GM12878 (cell line): ENCODE measurements around the gene METTL8. TPM values are rescaled to one million over a fixed set of nuclear protein-coding genes. Genes with fewer than 3 reads are reported as not detected.

ENCODE experiments used
- ATAC-seq: fragments of 200-7000 bp; cut with Tn5 transposase; 3 replicates; pipeline ENCODE4 v1.9.1; 2020; ENCODE audit warnings: mild to moderate bottlenecking, moderate library complexity
- BruUV-seq: library from RNA; stranded (reverse); fragments of 400-500 nt; replicated peaks from 2 replicates; lab custom pipeline; 2021; lab: Mats Ljungman, UMichigan
- CTCF ChIA-PET: fragments of 300-600 bp; sonication (Branson Sonifier 250); formaldehyde crosslinking; extraction: SDS; loops from one replicate; lab custom pipeline; 2021; ENCODE audit warnings: inconsistent platforms; lab: Yijun Ruan, JAX
- POLR2A ChIA-PET: fragments of 350-600 bp; formaldehyde crosslinking; extraction: SDS; loops from one replicate; lab custom pipeline; 2021; ENCODE audit warnings: inconsistent platforms; lab: Charles Lee
- RAD21 ChIA-PET: fragments of 300-600 bp; sonication (Branson Sonifier 250); formaldehyde crosslinking; loops from one replicate; lab custom pipeline; 2023; ENCODE audit warnings: antibody characterized with exemption; ENCODE audit not compliant: unreplicated experiment; lab: Charles Lee
- SMC1A ChIA-PET: fragments of 300-600 bp; sonication (Branson Sonifier 250); formaldehyde crosslinking; loops from one replicate; lab custom pipeline; 2023; ENCODE audit not compliant: unreplicated experiment, uncharacterized antibody; lab: Charles Lee
- DNase-seq: peaks from one replicate; pipeline ENCODE4 v3.0.0-alpha.2; 2011; ENCODE audit warnings: low read depth, low spot score
- FAIRE-seq: peaks from 3 replicates; lab custom pipeline; 2011; peaks lifted over from hg19 to GRCh38; lab: Jason Lieb, UNC
- H2AFZ ChIP-seq: 2 replicates; pipeline ENCODE4 v1.6.0; 2011; ENCODE audit warnings: low read depth, low read length, control low read depth; ENCODE audit not compliant: control insufficient read depth
- H3K27ac ChIP-seq: 2 replicates; pipeline ENCODE4 v1.5.1; 2011; ENCODE audit warnings: control low read depth; ENCODE audit not compliant: control insufficient read depth, insufficient read depth
- H3K27me3 ChIP-seq, 2 experiments: replicated peaks in 1 of 2; 2 replicates each; pipeline versions ENCODE4 v1.6.0 to v1.6.1; 2011; ENCODE audit warnings: low read length in 1 of 2; ENCODE audit not compliant: control insufficient read depth in 2 of 2, insufficient read depth in 2 of 2
- H3K36me3 ChIP-seq, 2 experiments: 2 replicates each; pipeline ENCODE4 v1.5.1; 2011; ENCODE audit warnings: low read length in 1 of 2; ENCODE audit not compliant: control insufficient read depth in 2 of 2, insufficient read depth in 2 of 2
- H3K4me1 ChIP-seq: 2 replicates; pipeline ENCODE4 v1.6.1; 2011; ENCODE audit warnings: mild to moderate bottlenecking, low read length, moderate library complexity, mixed read lengths; ENCODE audit not compliant: control insufficient read depth, insufficient read depth
- H3K4me2 ChIP-seq: 2 replicates; pipeline ENCODE4 v1.6.0; 2011; ENCODE audit warnings: control low read depth; ENCODE audit not compliant: control insufficient read depth, insufficient read depth
- H3K4me3 ChIP-seq: fragments of 200-600 bp; sonication (generic); 2 replicates; pipeline ENCODE4 v1.5.1; 2016
- H3K79me2 ChIP-seq: 2 replicates; pipeline ENCODE4 v1.6.0; 2011; ENCODE audit warnings: low read length; ENCODE audit not compliant: control insufficient read depth, insufficient read depth
- H3K9ac ChIP-seq: 2 replicates; pipeline ENCODE4 v1.8.0; 2011; ENCODE audit warnings: low read length, control low read depth, mixed read lengths; ENCODE audit not compliant: control insufficient read depth, insufficient read depth
- H3K9me3 ChIP-seq: replicated peaks from 3 replicates; pipeline ENCODE4 v1.5.1; 2011; ENCODE audit warnings: mild to moderate bottlenecking, low read length; ENCODE audit not compliant: control insufficient read depth, insufficient read depth
- H4K20me1 ChIP-seq: 2 replicates; pipeline ENCODE4 v1.6.0; 2011; ENCODE audit not compliant: control insufficient read depth, insufficient read depth
- CBX3 ChIP-seq: fragments of 200-600 bp; sonication (generic); IDR thresholded peaks from 2 replicates; pipeline ENCODE4 v1.6.1; 2016; ENCODE audit warnings: low read depth, borderline replicate concordance
- CBX5 ChIP-seq: sonication (generic); IDR thresholded peaks from 2 replicates; pipeline ENCODE4 v1.6.1; 2016; ENCODE audit warnings: low read depth, moderate library complexity, mild to moderate bottlenecking, inconsistent platforms
- CREM ChIP-seq: IDR thresholded peaks from 2 replicates; pipeline ENCODE4 v1.6.1; 2014; ENCODE audit warnings: antibody characterized with exemption, low read depth
- EP300 ChIP-seq, 2 experiments: fragments of 150-350 bp in 1 of 2; IDR thresholded peaks; 2 replicates each; pipeline ENCODE4 v1.6.1; 2011 to 2012; ENCODE audit warnings: low read depth in 2 of 2, low read length in 2 of 2, borderline replicate concordance in 1 of 2, improper control_type of control experiment in 1 of 2, inconsistent platforms in 1 of 2; ENCODE audit not compliant: control insufficient read depth in 1 of 2
- ESRRA ChIP-seq: IDR thresholded peaks from 2 replicates; pipeline ENCODE4 v1.6.1; 2012; ENCODE audit warnings: mild to moderate bottlenecking, low read length, improper control_type of control experiment
- NKRF ChIP-seq: fragments of 450-650 bp; conservative IDR thresholded peaks from 2 replicates; pipeline ENCODE4 v1.6.1; 2017; ENCODE audit warnings: mild to moderate bottlenecking, moderate library complexity
- ZBTB11 ChIP-seq: fragments of 450-650 bp; formaldehyde crosslinking; IDR thresholded peaks from 2 replicates; pipeline ENCODE4 v1.5.0; 2022; ENCODE audit warnings: mild to moderate bottlenecking, missing genetic modification characterization
- ZBTB33 ChIP-seq: fragments of 450-650 bp; IDR thresholded peaks from 2 replicates; pipeline ENCODE4 v1.6.1; 2017; ENCODE audit warnings: mild to moderate bottlenecking
- WGBS: methylation state at CpG from one replicate; pipeline ENCODE4 v1.1.6; 2016; ENCODE audit warnings: low lambda C conversion rate; ENCODE audit not compliant: insufficient replicate concordance, insufficient coverage; ENCODE audit errors: missing lambda C conversion rate; 5-methylcytosine and 5-hydroxymethylcytosine counted together
- in situ Hi-C: fragments of 300-500 bp; cut with MboI; formaldehyde crosslinking; loops from 9 replicates; pipeline ENCODE4 v1.14.3; 2018; ENCODE audit warnings: mixed read lengths
- intact Hi-C: fragments of 100-400 bp; cut with micrococcal nuclease; formaldehyde crosslinking; loops from one replicate; pipeline ENCODE4 v1.14.2; 2022; ENCODE audit not compliant: unreplicated experiment
- polyA plus RNA-seq, 11 experiments: library from polyadenylated mRNA; depleted of rRNA in 4 of 11; unstranded in 6 of 11; stranded (reverse) in 5 of 11; fragments of >200 nt; fragmentation: Nextera tagmentation in 4 of 11; fragmentation: Illumina TruSeq in 1 of 11; extraction: Ambion mirVana in 4 of 11; extraction: Trizol in 1 of 11; gene quantifications; 1 replicate in 1 of 11; 2 replicates in 10 of 11; pipeline versions ENCODE4 v1.2.1 to v1.2.3, GENCODE V29; 2011 to 2016; ENCODE audit warnings: inconsistent platforms in 2 of 11, missing spikeins in 2 of 11, low read depth in 1 of 11
- total RNA-seq, 4 experiments: library from RNA; depleted of rRNA in 3 of 4; stranded (reverse); fragments of >200 nt in 3 of 4; fragmentation: Illumina TruSeq in 1 of 4; extraction: Trizol in 1 of 4; gene quantifications; 2 replicates each; pipeline versions ENCODE4 v1.2.1 to v1.2.3, GENCODE V29; 2013 to 2021
- TF ChIP-seq, protein P1 (sequence below): fragments of 450-650 bp; IDR thresholded peaks from 2 replicates; pipeline ENCODE4 v1.6.1; 2016; ENCODE audit warnings: mild to moderate bottlenecking

The METTL8 gene
- total and polyA plus RNA-seq, 10 of the 15 experiments (the other 5 are each of a cell fraction or from before 2014, with no cell fraction given), result 30.8 to 96.3 (median 51.5) TPM

GRCh38 chr2:171406044-171406443, 27.7 kb downstream of the METTL8 start:
- RAD21 ChIA-PET, result interaction anchor here (0.9 to 7.0 kb wide), 8 partner anchors 11 to 82 kb away, joined by 3 to 208 read pairs (median 14); no protein-coding TSS in a partner anchor
- H3K4me3 ChIP-seq, result no peak overlapping the region
- POLR2A ChIA-PET, result interaction anchor here (0.8 to 7.0 kb wide), 9 partner anchors 9 to 84 kb away, joined by 3 to 168 read pairs (median 5); no protein-coding TSS in a partner anchor
- FAIRE-seq, result no peak
- H4K20me1 ChIP-seq, result no peaks in the 10 kb centered on the region
- H2AFZ ChIP-seq, result no peak overlapping the region; the same call in 1 of the 2 replicates
- H3K9me3 ChIP-seq, result peaks cover 25% of the 10 kb centered on the region
- DNase-seq, result no peak
- BruUV-seq, result no TSS peak
- H3K4me2 ChIP-seq, result peak overlapping the region; percentile 86
- peaks cover 55% of the 10 kb centered on the region for H3K4me1 ChIP-seq
- in situ Hi-C loops (no loop called here), intact Hi-C loops (loop anchor here (2.0 kb wide), 2 partner anchors 15 to 87 kb away; no protein-coding TSS in a partner anchor)
- SMC1A ChIA-PET, result interaction anchor here (0.7 to 8.3 kb wide), 14 partner anchors 10 to 356 kb away, joined by 3 to 273 read pairs (median 10); no protein-coding TSS in a partner anchor
- peaks cover 0 to 3% of the 10 kb centered on the region in 2 experiments; a peak in 3 of 4 replicates for H3K36me3 ChIP-seq
- CTCF ChIA-PET, result interaction anchor here (0.8 to 6.3 kb wide), 12 partner anchors 10 to 319 kb away, joined by 3 to 29 read pairs (median 6); no protein-coding TSS in a partner anchor
- H3K27me3 ChIP-seq, result no peaks in the 10 kb centered on the region
- ATAC-seq, result peak; percentile 70
- H3K27ac ChIP-seq, result peak overlapping the region; percentile 93
- 33% methylated on average over 1 of the region's 1 CpG for WGBS
- no peak overlapping the region; the same call in 1 of the 2 replicates for H3K9ac ChIP-seq
- peaks cover 72% of the 10 kb centered on the region for H3K79me2 ChIP-seq
- peak in 1 of 2 experiments; percentile 75; a peak in 2 of 4 replicates for TF ChIP-seq EP300 (IDR thresholded peaks at IDR 0.05; ENCODE audit: borderline replicate concordance in 1 of 2, control insufficient read depth in 1 of 2, low read depth in 2 of 2, low read length in 2 of 2)
- TF ChIP-seq CBX3, result no peak
- TF ChIP-seq, protein P1, sequence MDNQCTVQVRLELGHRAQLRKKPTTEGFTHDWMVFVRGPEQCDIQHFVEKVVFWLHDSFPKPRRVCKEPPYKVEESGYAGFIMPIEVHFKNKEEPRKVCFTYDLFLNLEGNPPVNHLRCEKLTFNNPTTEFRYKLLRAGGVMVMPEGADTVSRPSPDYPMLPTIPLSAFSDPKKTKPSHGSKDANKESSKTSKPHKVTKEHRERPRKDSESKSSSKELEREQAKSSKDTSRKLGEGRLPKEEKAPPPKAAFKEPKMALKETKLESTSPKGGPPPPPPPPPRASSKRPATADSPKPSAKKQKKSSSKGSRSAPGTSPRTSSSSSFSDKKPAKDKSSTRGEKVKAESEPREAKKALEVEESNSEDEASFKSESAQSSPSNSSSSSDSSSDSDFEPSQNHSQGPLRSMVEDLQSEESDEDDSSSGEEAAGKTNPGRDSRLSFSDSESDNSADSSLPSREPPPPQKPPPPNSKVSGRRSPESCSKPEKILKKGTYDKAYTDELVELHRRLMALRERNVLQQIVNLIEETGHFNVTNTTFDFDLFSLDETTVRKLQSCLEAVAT, result no peak
- no peak for TF ChIP-seq NKRF
- no peak for TF ChIP-seq ZBTB33
- TF ChIP-seq ESRRA, result no peak
- TF ChIP-seq CREM, result no peak
- TF ChIP-seq CBX5, result no peak
- no peak for TF ChIP-seq ZBTB11
